A549 (cell line): Measurements from ENCODE around the gene CTNNBL1.

ENCODE experiments used
- CTCF ChIP-seq: fragments of >200 bp; sonication (Bioruptor Twin); formaldehyde crosslinking; IDR thresholded peaks from 3 replicates; pipeline ENCODE4 v1.5.1; 2016
- EP300 ChIP-seq, 2 experiments: fragments of >200 bp; sonication (Bioruptor Twin); formaldehyde crosslinking; IDR thresholded peaks; 2 replicates in 1 of 2; 3 replicates in 1 of 2; pipeline ENCODE4 v1.6.1; 2016 to 2017
- FOSB ChIP-seq: fragments of 250-450 bp; sonication (Bioruptor Pico); IDR thresholded peaks from 2 replicates; pipeline ENCODE4 v1.5.0; 2020; ENCODE audit warnings: mild to moderate bottlenecking, moderate library complexity
- POLR2A ChIP-seq: IDR thresholded peaks from 2 replicates; pipeline ENCODE4 v1.6.1; 2012; ENCODE audit warnings: mild to moderate bottlenecking, low read length

GRCh38 chr20:37845878-37846277 lies 152.0 kb downstream of the CTNNBL1 start:
- TF ChIP-seq CTCF (no peak), FOSB (CRISPR knock-in tag) (no peak), POLR2A (no peak), EP300 (IDR thresholded peaks at IDR 0.05) (no peak)
